GM23338 (cell line): ENCODE data around the gene PIAS1. TPM values are rescaled to one million over a fixed set of nuclear protein-coding genes. Genes with fewer than 3 reads are reported as not detected.

Source experiments
- ATAC-seq: fragments of 200-7000 bp; cut with Tn5 transposase; 3 replicates; pipeline ENCODE4 v1.9.1; 2020
- DNase-seq: peaks from one replicate; pipeline ENCODE4 v3.0.0-alpha.2; 2015; ENCODE audit warnings: low spot score
- H2AFZ ChIP-seq: fragments of 200-600 bp; sonication (generic); 2 replicates; pipeline ENCODE4 v1.8.0; 2016; ENCODE audit warnings: antibody characterized with exemption, mild to moderate bottlenecking, moderate library complexity
- H3F3A ChIP-seq: fragments of 200-600 bp; sonication (generic); replicated peaks from 2 replicates; pipeline ENCODE4 v1.8.0; 2017; ENCODE audit warnings: antibody characterized with exemption, mixed run types, low read depth
- H3K27ac ChIP-seq: fragments of 200-600 bp; sonication (generic); 2 replicates; pipeline ENCODE4 v1.6.1; 2016; ENCODE audit warnings: low read depth
- H3K27me3 ChIP-seq: fragments of 200-600 bp; sonication (generic); 2 replicates; pipeline ENCODE4 v1.8.0; 2016; ENCODE audit warnings: mild to moderate bottlenecking, mixed run types, moderate library complexity; ENCODE audit not compliant: insufficient read depth
- H3K36me3 ChIP-seq: fragments of 200-600 bp; sonication (generic); 2 replicates; pipeline ENCODE4 v1.8.0; 2016; ENCODE audit warnings: mild to moderate bottlenecking; ENCODE audit not compliant: insufficient read depth
- H3K4me1 ChIP-seq: fragments of 200-600 bp; sonication (generic); 2 replicates; pipeline ENCODE4 v1.8.0; 2016; ENCODE audit warnings: mild to moderate bottlenecking, moderate library complexity; ENCODE audit not compliant: insufficient read depth
- H3K4me2 ChIP-seq: fragments of 200-600 bp; sonication (generic); 2 replicates; pipeline ENCODE4 v1.7.1; 2017; ENCODE audit warnings: mixed run types
- H3K4me3 ChIP-seq: fragments of 200-600 bp; sonication (generic); 2 replicates; pipeline ENCODE4 v1.6.1; 2016; ENCODE audit warnings: mixed run types
- H3K79me2 ChIP-seq: fragments of 200-600 bp; sonication (generic); replicated peaks from 2 replicates; pipeline ENCODE4 v1.8.0; 2017; ENCODE audit warnings: mild to moderate bottlenecking; ENCODE audit not compliant: insufficient read depth
- H3K9me2 ChIP-seq: fragments of 200-600 bp; sonication (generic); 2 replicates; pipeline ENCODE4 v1.8.0; 2017; ENCODE audit not compliant: insufficient read depth
- H4K20me1 ChIP-seq: fragments of 200-600 bp; sonication (generic); replicated peaks from 2 replicates; pipeline ENCODE4 v1.8.0; 2017; ENCODE audit warnings: mild to moderate bottlenecking; ENCODE audit not compliant: insufficient read depth
- H3K27ac Mint-ChIP-seq: 2 replicates; pipeline ENCODE4 v1.8.0; 2020; ENCODE audit warnings: inconsistent platforms, mild to moderate bottlenecking, moderate library complexity, mixed read lengths
- H3K27me3 Mint-ChIP-seq: 3 replicates; pipeline ENCODE4 v1.8.0; 2022; ENCODE audit warnings: low read depth, mild to moderate bottlenecking, moderate library complexity, mixed read lengths, inconsistent platforms; ENCODE audit not compliant: insufficient read depth, poor library complexity
- H3K36me3 Mint-ChIP-seq: 3 replicates; pipeline ENCODE4 v1.8.0; 2021; ENCODE audit warnings: low read depth, mild to moderate bottlenecking, inconsistent platforms, moderate library complexity, mixed read lengths
- H3K4me1 Mint-ChIP-seq: 3 replicates; pipeline ENCODE4 v1.8.0; 2020; ENCODE audit warnings: mild to moderate bottlenecking, inconsistent platforms, mixed read lengths
- H3K4me3 Mint-ChIP-seq: 3 replicates; pipeline ENCODE4 v1.8.0; 2021; ENCODE audit warnings: moderate library complexity, mild to moderate bottlenecking, inconsistent platforms, mixed read lengths
- H3K9me3 Mint-ChIP-seq: 3 replicates; pipeline ENCODE4 v1.8.0; 2020; ENCODE audit warnings: moderate library complexity, mild to moderate bottlenecking, inconsistent platforms, mixed read lengths
- CREB1 ChIP-seq: fragments of 250-450 bp; sonication (Bioruptor Pico); IDR thresholded peaks from 2 replicates; pipeline ENCODE4 v1.5.0; 2020; ENCODE audit warnings: low read depth, mild to moderate bottlenecking, moderate library complexity
- CTCF ChIP-seq, 2 experiments: fragments of 200-600 bp in 1 of 2; sonication (generic) in 1 of 2; conservative IDR thresholded peaks; 2 replicates each; pipeline versions ENCODE4 v1.5.1 to v1.6.1; 2016 to 2017; ENCODE audit warnings: antibody characterized with exemption in 2 of 2, low read depth in 2 of 2, mild to moderate bottlenecking in 2 of 2, moderate library complexity in 1 of 2
- EZH2 ChIP-seq: fragments of 200-600 bp; sonication (generic); IDR thresholded peaks from one replicate; pipeline ENCODE4 v1.8.0; 2017; ENCODE audit warnings: antibody characterized with exemption, mild to moderate bottlenecking, low read depth; ENCODE audit not compliant: unreplicated experiment
- EZH2phosphoT487 ChIP-seq: fragments of 200-600 bp; sonication (generic); IDR thresholded peaks from one replicate; pipeline ENCODE4 v1.8.1; 2018; ENCODE audit warnings: antibody characterized with exemption; ENCODE audit not compliant: unreplicated experiment
- NANOG ChIP-seq: IDR thresholded peaks from 2 replicates; pipeline ENCODE4 v1.6.1; 2016; ENCODE audit warnings: antibody characterized with exemption, borderline replicate concordance
- REST ChIP-seq: IDR thresholded peaks from one replicate; pipeline ENCODE4 v1.6.1; 2018; ENCODE audit warnings: antibody characterized with exemption; ENCODE audit not compliant: unreplicated experiment
- STAT1 ChIP-seq: IDR thresholded peaks from one replicate; pipeline ENCODE4 v1.6.1; 2016; ENCODE audit warnings: antibody characterized with exemption; ENCODE audit not compliant: unreplicated experiment
- ZNF462 ChIP-seq: fragments of 250-450 bp; sonication (Bioruptor Pico); IDR thresholded peaks from 2 replicates; pipeline ENCODE4 v1.5.0; 2020; ENCODE audit warnings: mild to moderate bottlenecking, moderate library complexity
- polyA plus RNA-seq: library from polyadenylated mRNA; unstranded; fragments of >200 nt; fragmentation: Nextera tagmentation; extraction: Ambion mirVana; gene quantifications from 2 replicates; pipeline ENCODE4 v1.2.1, GENCODE V29; 2016
- total RNA-seq: library from RNA; depleted of rRNA; stranded (reverse); fragments of >200 nt; shearing (Covaris generic); gene quantifications from 2 replicates; pipeline ENCODE4 v1.2.3, GENCODE V29; 2014

Gene PIAS1
- total and polyA plus RNA-seq, 2 experiments from 2014 or later = 30.7 to 32.1 TPM

DNA sequence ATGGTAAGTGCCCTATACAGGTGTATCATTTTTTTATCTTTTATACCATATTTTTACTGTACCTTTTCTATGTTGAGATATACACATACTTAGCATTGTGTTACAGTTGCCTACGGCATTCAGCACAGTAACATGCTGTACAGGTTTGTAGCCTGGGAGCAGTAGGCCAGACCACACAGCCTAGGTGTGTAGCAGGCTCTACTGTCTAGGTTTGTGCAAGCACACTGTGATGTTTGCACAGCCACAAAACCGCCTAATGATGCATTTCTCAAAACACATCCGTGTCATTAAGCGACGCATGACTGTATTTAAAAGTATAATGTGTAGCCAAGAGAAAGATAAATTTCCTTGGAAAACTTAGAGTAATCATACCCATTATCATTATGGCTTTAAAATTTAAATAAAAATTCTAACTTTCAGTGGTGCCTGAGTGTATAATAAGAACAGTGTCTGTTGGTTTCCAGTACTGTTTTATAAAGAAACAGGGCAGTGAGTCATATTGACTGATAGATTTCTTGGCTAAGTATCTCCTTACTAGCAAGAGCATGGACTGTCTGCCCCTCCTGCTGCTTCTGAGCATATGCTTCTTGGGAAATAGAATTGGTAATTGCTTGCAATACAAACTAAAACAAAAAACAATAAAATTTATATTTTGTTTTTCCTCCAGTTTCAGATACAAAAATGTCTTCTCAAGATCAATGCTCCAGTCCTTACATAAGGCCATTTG lies 132.7 kb downstream of the PIAS1 start:
- H2AFZ ChIP-seq = no peak overlapping the region
- no peak overlapping the region for H3K4me3 Mint-ChIP-seq
- no peak for ATAC-seq

More for the DNA sequence above, 132.7 kb downstream of the PIAS1 start:
- TF ChIP-seq REST (no peak), CREB1 (no peak), CTCF (conservative IDR thresholded peaks at IDR 0.05; ENCODE audit: low read depth in 2 of 2) (no peak), NANOG (no peak), EZH2phosphoT487 (no peak), ZNF462 (CRISPR knock-in tag) (no peak), STAT1 (no peak), EZH2 (no peak)
- Histone ChIP-seq H3F3A (no peaks in the 10 kb centered on the region), H3K4me1 (no peaks in the 10 kb centered on the region), H3K9me2 (peaks cover 4% of the 10 kb centered on the region; the same call in 1 of the 2 replicates), H3K27ac (no peak overlapping the region), H3K27me3 (no peaks in the 10 kb centered on the region), H3K4me3 (no peak overlapping the region), H3K79me2 (no peaks in the 10 kb centered on the region), H4K20me1 (no peaks in the 10 kb centered on the region; the same call in 1 of the 2 replicates), H3K4me2 (no peak overlapping the region), H3K36me3 (peaks cover 5% of the 10 kb centered on the region; the same call in 1 of the 2 replicates)
- no peak for DNase-seq
- peaks cover 10% of the 10 kb centered on the region for H3K4me1 Mint-ChIP-seq
- no peak overlapping the region for H3K27ac Mint-ChIP-seq
- peaks cover 30% of the 10 kb centered on the region for H3K36me3 Mint-ChIP-seq
- no peaks in the 10 kb centered on the region for H3K9me3 Mint-ChIP-seq
- H3K27me3 Mint-ChIP-seq = no peaks in the 10 kb centered on the region
